ENCODE data around the gene HNRNPM. TPM values are rescaled to one million over a fixed set of nuclear protein-coding genes. Genes with fewer than 3 reads are reported as not detected.
"Not testable (repeated sequence)": the region's sequence is repeated elsewhere in the genome, so short reads cannot be mapped to it uniquely, and the experiment has no call there.

The HNRNPM gene
- total RNA-seq, 2 donors from 2014 or later, result 118 to 119 TPM

DNA sequence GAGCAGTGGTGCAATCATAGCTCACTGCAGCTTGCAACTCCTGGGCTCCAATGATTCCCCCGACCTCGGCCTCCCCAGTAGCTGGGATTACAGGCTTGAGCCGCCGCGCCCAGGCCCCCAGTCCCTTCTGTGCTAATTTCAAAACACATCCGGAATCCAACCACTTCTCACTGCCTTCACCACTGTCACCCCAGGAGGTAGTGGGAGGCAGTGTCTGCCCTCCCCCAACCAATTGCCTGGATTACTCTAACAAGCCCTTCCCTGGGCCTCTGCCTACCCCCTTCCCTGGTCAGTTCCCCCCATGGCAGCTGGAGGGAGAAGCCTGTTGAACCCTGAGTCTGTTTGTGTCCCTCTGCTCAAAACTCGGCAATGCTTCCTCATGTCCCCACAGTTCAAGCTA lies 55.4 kb downstream of the HNRNPM start:
- intact Hi-C loops (cut with DNase I), result loop anchor here in 1 of 2 donors (10.0 kb wide), 1 partner anchor 75 kb away; no protein-coding TSS in a partner anchor
- no peak for DNase-seq (ENCODE audit: low spot score)

DNA sequence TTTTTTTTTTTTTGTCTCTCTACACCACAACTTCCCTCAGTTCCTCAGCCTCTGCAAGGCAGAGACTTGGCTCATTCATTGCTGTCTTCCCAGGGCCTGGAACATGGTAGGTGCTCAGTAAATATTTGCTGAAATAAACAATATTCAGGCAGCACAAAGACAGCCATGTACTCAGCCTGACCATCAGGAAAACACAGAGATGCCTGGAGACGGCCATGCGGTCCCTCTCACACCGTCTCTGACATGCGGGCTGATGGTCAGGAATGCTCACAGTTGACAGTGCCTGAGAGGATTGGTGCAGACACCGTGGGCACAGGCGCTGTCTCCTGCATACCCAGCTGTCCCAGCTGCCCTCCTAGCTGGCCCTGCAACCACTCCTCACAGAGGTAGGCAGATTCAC lies 56.7 kb downstream of the HNRNPM start:
- no peak for DNase-seq (ENCODE audit: low spot score)
- intact Hi-C loops (cut with DNase I), result loop anchor here in 1 of 2 donors (10.0 kb wide), 1 partner anchor 77 kb away; no protein-coding TSS in a partner anchor

DNA sequence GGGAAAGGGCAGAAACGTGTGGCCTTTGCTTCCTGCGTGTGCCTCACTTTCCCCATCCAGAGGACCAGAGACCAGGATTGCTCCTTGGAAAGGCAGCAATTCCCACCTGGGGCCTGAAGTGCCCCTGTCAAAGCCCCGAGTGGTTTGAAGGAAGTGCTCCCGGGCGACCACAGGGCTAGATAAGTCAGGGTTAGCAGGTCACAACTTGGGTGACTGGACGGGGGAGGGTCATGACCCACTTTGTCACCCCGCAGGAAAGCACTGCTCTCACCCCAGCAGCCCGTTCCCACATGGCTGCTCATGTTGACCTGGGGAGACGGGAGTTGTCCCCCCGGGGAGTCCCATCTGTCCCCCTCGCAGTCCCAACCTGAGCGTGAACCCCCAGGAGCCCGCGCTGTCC lies 57.2 kb downstream of the HNRNPM start:
- no peak for DNase-seq (ENCODE audit: low spot score)
- intact Hi-C loops (cut with DNase I), result loop anchor here in 1 of 2 donors (10.0 kb wide), 1 partner anchor 77 kb away; no protein-coding TSS in a partner anchor

DNA sequence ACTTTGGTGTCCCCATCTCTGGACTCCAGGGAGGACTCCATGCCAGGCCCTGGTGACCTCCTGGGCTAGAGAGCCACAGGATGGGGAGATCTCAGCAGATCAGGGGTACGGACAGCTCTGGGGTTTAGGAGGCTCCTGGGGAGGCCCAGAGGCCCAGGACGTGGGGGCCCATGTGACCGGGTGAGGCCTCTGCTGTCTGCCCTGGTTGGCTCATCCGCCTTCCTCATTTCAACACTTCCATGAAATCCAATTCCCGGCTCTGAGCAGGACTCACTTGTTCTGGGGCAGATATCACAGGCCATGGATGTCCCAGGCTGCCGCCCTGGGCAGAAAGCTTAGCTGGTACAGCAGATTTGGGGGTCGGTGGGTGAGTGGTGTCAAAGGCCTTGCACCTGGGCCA lies 58.7 kb downstream of the HNRNPM start:
- intact Hi-C loops (cut with DNase I), result loop anchor here in 1 of 2 donors (10.0 kb wide), 1 partner anchor 79 kb away; no protein-coding TSS in a partner anchor
- DNase-seq (ENCODE audit: low spot score), result no peak

DNA sequence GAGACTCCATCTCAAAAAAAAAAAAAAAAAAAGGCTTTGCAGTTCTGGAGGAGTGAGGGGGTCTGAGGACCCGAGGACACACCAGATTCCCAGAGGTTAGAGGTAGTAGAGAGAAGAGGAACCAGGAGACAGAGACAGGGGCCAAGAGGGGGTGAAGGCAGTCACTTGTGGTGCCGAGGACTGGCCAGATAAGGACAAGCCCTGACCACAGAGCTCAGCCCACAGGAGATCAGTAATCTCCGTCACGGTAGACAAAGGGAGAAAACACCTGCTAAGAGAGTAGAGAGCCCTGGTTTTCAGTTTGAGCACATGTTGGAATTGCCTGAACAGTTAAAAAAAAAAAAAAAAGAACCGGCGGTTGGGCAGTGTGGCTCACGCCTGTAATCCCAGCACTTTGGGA lies 59.4 kb downstream of the HNRNPM start:
- intact Hi-C loops (cut with DNase I), result loop anchor here in 1 of 2 donors (10.0 kb wide), 1 partner anchor 79 kb away; no protein-coding TSS in a partner anchor

DNA sequence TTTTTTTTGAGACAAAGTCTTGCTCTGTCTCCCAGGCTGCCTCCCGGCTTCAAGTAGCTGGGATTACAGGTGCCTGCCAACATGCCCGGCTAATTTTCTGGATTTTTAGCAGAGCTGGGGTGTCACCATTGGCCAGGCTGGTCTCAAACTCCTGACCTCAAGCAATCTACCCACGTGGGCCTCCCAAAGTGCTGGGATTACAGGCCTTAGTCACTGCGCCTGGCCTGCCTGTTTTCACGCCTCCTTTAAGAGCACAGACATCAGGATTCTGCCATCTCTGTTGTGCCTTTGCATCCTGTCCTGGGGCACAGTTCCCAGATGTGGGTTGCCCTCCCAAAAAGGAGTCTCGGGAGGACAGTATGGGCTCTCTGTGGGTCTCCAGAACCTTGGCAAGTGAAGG lies 60.1 kb downstream of the HNRNPM start:
- intact Hi-C loops (cut with DNase I), result loop anchor here in 1 of 2 donors (5.0 to 10.0 kb wide), 2 partner anchors 80 to 153 kb away; no protein-coding TSS in a partner anchor
- DNase-seq (ENCODE audit: low spot score), result no peak

More for the DNA sequence above, 59.4 kb downstream of the HNRNPM start:
- DNase-seq (ENCODE audit: low spot score), result no peak

DNA sequence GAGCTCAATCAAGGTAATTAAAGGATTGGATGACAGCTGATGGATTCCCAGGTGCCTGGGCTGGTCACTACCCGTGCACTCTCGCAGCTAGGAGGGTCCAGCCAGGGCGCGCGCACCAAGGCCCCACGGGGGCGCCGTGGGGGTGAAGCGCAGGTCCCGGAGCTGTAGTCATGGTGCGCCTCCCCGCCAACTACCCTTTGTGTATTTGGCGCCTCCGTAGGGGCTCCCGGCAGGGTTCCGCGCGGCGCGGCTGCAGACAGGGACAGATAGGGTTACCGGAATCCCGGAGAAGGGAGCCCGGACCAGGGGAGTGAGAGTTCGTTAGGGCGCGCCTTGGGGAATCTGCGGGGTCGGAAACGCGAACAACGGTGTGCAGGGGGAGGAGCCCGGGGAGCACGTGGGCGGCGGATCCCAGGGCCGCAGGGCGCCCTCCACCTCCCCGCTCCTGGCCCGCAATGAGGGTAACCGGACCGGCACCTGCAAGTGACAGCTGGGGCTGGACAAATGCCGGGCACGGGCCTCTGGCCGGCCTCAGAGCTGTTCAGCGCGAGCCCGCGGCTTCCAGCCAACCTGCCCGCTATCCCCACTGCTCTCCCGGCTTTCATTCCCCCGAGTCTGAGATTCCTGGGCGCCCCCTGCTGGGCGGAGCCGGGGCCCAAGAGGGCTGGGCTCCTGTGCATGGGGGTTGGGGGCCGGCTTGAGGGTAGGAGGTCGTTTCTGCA lies 61.1 kb downstream of the HNRNPM start:
- peak; percentile 93 for DNase-seq (ENCODE audit: low spot score)
- intact Hi-C loops (cut with DNase I), result loop anchor here in 1 of 2 donors (5.0 to 10.0 kb wide), 2 partner anchors 81 to 154 kb away; no protein-coding TSS in a partner anchor

DNA sequence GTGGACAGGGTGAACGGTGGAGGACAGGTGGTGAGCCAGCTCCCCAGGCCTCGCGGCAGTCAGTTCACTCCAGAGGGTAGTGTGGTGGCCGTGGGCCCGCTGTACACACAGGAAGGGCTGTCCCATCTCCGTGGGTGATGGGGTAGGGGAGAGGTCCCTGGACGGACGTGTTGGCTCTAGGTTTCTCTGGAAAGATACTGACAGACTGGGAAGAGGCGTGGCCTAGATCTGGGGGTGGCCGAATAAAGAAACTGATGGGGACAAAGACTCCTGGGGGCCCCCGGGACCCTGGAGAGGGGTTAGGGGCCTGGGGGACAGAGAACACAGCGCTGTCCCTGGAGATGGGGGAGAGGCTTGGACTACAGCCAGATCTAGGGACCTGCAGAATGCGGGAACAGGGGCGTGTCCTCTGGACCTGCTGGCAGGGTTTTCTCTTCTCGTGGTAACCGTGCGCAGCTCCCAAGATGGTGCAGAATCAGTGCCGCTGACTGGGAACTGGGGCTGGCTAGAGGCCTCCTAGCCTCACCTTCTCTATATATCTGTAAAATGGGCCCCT lies 61.7 kb downstream of the HNRNPM start:
- intact Hi-C loops (cut with DNase I), result loop anchor here in 1 of 2 donors (5.0 to 10.0 kb wide), 2 partner anchors 82 to 154 kb away; no protein-coding TSS in a partner anchor

DNA sequence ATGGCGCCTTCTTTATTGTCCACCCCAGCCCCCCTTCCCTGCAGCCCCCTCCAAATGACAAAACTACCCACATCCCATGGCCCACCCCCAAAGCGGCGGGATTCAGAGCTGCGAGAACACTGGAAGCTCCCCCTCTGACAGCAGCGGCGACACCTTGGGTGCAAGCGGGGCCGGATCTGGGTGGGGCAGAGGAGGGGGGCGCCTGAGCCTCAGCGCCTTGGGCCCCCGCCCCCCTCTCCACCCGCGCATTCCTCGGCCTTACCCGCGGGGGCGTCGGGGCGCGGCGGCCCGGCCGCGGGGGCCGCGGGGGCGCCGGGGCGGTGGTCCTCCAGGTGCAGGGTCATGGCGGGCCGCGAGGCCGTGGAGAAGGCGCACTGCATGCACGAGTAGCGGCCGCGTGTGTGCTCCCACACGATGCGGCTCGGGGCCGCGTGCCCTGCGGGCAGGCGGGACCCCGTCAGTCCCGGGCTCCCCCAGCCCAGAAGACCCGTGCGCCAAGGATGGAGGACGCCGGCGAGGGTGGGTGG lies 65.9 kb downstream of the HNRNPM start:
- intact Hi-C loops (cut with DNase I), result loop anchor here in 1 of 2 donors (5.0 to 10.0 kb wide), 2 partner anchors 98 to 166 kb away; partner anchors contain the start of genes KANK3 and MARCHF2
- DNase-seq (ENCODE audit: low spot score), result no peak

More for the DNA sequence above, 61.7 kb downstream of the HNRNPM start:
- DNase-seq (ENCODE audit: low spot score), result no peak

DNA sequence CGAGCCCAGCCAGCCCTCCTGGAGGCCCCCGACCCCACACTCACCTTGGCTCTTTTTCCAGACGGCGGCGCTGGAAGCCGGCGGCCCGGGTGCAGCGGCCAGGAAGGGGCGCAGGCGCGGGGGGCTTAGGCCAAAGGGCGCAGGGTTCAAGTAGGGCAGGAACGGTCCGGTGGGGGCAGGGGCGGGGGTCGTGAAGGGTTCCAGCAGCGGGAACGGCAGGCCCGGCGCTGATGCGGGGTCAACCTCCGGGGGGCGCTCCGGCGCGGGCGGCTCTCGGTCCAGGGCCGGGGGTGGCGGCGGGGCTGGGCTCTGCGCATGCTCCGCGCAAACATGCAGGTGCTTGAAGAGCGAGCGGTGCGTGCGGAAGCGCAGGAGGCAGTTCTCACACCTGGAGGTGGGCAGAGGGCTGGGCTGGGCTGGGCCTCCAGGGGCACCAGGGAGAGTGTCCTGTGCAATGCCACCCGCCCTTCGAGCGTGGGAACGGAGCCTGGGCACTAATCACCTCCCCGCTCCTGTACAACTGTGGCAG lies 66.9 kb downstream of the HNRNPM start:
- no peak for DNase-seq (ENCODE audit: low spot score)
- intact Hi-C loops (cut with DNase I), result loop anchor here in 1 of 2 donors (5.0 to 10.0 kb wide), 2 partner anchors 99 to 167 kb away; partner anchors contain the start of genes KANK3 and MARCHF2

DNA sequence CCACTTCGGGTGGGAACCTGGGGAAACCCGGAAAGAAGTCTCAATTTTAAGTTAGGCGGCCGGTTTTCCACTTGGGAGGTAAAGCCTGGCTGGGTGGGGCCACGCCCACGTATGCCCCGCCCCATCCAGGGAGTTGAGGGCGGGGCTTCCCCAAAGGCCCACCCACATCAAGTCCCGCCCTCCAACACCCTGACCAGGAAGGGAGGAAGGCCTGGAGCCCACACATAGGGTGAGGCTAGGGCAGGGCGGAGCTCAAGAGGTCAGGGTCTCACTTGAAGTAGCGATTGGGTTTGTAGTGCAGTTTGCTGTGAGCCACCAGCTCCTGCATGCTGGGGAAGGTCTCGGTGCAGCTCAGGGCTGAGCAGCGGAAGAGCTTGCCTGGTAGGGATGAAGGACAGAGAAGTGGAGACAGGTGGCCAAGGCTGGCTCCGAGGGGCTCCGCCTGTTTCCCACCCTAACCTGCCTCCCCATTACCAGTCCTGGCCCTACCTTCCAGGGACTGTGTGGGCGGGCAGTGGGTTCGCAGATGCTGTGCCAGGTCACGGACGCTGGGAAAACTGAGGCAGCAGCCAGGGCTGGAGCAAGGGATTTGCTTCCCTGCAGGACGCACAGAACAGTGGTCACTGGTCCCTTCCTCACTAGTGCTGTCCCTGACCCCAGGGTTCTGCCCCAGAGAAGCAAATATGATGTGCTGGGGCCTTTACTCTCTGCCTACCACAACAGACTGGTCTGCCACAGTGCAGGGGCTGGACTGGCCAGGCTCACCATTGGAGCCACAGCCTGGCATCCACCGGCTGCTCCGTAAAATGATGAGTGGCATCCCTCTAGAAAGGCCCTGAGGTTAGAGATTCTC lies 67.6 kb downstream of the HNRNPM start:
- no peak for DNase-seq (ENCODE audit: low spot score)
- intact Hi-C loops (cut with DNase I), result loop anchor here in 1 of 2 donors (5.0 to 10.0 kb wide), 2 partner anchors 100 to 168 kb away; partner anchors contain the start of genes KANK3 and MARCHF2

DNA sequence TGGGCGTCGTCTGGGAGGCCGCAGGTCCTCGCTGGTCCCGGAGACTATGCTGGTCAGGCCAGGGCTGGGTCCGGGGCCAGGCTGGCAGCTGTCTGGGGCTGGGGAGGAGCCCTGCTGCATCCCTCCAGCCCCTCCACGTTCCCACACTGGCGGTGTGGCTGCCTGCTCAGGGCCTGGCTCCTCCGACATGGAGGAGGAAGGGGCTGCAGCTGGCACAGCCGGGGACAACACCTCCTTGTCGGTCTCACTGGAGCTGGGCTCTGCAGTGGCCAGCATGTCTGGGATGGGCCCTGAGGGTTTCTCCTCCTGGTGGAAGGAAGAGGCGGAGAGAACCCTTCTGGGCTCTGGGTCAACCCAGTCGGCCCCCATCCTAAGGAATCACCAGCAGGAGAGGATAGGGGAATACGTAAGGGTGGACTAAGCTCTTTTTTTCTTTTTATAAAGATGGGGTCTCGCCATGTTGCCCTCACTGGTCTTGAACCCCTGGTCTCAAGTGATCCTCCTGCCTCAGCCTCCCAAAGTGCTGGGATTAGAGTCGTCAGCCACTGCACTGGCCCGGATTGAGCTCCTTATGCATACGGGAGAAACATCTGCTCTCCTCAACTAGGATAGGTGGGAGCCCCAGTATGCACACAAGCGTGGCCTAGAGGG lies 68.4 kb downstream of the HNRNPM start:
- no peak for DNase-seq (ENCODE audit: low spot score)
- intact Hi-C loops (cut with DNase I), result loop anchor here in 1 of 2 donors (5.0 to 10.0 kb wide), 2 partner anchors 101 to 168 kb away; partner anchors contain the start of genes KANK3 and MARCHF2

DNA sequence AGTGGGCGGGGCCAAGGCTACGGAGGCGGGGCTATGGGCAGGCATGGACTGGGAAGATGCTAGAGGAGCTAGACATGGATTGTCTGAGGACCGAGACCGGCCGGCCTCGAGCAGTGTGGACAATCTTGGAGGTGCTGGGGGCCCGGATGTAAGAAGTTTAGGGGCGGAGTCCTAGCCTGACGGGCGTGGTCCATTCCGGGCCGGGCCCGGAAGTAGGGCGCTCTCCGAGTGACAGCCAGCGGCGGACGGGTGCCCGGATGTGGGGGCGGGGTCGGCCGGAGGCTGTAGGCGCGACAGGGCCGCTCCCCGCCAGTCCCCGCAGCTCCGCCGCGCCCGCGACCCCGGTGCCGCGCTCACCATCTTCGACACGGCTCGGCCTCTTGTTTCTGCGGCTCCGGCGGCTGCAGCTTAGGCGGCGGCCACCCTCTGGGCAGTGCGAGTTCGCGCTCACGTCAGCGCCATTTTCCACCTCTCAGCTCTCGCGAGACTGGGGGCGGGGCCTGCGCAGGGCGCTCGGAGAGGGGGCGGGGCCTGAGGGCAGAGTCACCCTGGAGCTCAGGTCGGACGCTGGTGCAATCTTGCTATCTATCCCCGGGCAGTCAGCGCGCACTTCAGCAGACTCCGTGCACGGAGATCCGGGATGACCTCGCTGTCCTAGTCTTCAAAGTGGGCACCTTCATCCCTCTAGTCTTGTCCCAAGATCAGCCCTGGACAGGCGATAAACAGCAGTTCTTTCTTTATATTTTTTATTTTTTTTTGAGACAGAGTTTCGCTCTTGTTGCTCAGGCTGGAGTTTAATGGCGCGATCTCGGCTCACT lies 69.1 kb downstream of the HNRNPM start, which contains the start of gene ZNF414:
TSS of gene ZNF414 (minus strand) at position 481 of the 818 bp plus-strand sequence. CDS start at position 360, 121 bp downstream.
- intact Hi-C loops (cut with DNase I), result loop anchor here in 1 of 2 donors (5.0 to 10.0 kb wide), 2 partner anchors 102 to 169 kb away; partner anchors contain the start of genes KANK3 and MARCHF2
- DNase-seq (ENCODE audit: low spot score), result peak; percentile 99

DNA sequence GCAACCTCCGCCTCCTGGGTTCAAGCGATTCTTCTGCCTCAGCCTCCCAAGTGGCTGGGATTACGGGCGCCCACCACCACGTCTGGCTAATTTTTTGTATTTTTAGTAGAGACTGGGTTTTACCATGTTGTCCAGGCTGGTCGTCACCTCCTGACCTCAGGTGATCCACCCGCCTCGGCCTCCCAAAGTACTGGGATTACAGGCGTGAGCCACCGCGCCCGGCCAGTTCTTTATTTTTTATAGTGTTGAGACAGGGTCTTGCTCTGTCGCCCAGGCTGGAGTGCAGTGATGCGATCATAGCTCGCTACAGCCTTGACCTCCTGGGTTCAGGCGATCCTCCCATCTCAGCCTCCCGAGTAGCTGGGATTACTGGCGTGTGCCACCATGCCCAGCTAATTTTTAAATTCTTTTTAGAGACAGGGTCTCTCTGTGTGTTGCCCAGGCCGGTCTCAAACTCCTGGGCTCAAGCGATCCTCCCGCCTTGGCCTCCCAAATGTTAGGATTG lies 69.8 kb downstream of the HNRNPM start:
- intact Hi-C loops (cut with DNase I), result loop anchor here in 1 of 2 donors (5.0 to 10.0 kb wide), 2 partner anchors 102 to 170 kb away; partner anchors contain the start of genes KANK3 and MARCHF2
- not testable (repeated sequence) for DNase-seq (ENCODE audit: low spot score)

DNA sequence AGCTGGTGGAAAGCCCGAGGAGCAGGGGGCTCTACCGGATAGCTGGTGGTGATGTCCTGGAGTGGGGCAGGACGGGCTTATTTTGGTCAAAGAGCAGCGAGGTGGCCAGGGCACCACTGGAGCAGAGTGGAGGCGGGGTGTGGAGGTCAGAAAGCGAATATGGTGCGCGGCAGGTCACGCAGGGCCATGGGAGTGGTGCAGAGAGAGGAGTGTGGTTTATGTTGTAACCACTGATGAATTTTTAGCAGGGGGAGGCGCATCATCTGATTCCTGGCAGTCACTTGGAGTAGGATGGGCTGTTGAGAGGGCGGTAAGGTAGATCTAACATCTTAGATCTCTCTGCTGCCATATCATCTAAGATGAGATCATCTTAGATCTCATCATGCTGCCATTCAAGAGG lies 70.5 kb downstream of the HNRNPM start:
- intact Hi-C loops (cut with DNase I), result loop anchor here in 1 of 2 donors (10.0 kb wide), 1 partner anchor 171 kb away; the partner anchor contains the start of gene KANK3
- no peak for DNase-seq (ENCODE audit: low spot score)

Measured in posterior vena cava (tissue), 2 donors.